GM21360 (cell line): ENCODE results near the gene PBX3.

Experiments used
- ATAC-seq: cut with Tn5 transposase; IDR thresholded peaks from one replicate; pipeline ENCODE4 v1.9.1; 2021; ENCODE audit warnings: mild to moderate bottlenecking, moderate library complexity; ENCODE audit not compliant: unreplicated experiment

The PBX3 gene

DNA sequence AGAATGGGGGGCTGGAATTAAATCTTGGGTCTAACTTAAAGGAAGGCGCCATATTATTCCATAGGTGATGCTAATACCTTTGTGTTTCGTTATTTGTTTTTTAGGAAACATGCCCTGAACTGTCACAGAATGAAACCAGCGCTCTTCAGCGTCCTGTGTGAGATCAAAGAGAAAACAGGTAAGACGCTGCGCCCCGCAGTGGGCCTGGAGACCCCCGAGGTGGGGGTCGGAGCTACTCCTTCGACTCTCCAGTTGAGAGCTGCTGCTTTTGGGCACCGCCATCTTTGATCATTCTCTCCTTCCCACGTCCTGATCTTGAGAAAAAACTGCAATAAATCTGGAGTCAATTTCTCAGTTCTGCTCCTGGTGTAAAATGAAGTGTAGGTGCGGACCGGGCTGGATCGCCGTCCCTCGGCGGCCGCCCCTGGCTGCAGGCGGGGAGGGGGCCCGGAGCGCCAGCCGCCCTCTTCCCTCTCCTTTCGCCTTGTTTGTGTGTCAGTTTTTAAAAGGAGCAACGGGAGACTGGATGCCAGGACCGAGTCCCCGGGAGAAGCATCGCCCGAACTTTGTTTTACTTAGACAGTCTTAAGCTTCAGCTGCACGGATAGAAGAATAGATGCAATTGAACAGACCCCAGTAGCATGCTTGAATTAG is 1.4 kb downstream of the PBX3 start:
- ATAC-seq, result no peak

DNA sequence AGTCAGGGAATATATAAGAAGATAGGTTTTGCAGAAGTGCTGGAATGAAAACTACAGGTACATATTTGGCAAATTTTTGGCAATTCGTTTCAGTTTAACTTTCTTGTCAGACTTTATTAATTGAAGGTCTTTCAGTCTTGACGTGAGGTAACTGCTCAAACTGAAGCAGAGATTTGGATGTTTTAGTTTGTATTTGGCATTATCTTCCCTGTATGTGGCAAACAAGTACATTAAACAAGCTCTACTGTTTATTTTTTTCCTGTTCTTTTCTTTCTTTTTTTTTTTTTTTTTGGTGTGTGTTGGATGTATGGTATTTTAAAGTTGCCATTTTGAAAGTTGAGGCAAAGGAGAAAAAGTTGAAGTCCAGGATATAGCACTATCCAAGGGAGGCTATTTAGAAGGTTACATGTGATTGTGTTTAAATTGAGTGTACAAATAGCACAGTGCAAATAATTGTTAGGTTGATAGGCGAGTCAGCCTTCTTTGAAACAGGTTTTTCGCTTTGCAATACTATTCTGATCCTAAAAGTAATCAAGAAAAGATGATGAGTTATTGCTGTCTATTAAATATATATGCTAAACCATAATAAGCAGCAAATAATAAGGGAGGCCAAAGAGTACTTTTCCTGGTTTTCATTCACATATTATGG is 2.2 kb downstream of the PBX3 start:
- ATAC-seq, result no peak

DNA sequence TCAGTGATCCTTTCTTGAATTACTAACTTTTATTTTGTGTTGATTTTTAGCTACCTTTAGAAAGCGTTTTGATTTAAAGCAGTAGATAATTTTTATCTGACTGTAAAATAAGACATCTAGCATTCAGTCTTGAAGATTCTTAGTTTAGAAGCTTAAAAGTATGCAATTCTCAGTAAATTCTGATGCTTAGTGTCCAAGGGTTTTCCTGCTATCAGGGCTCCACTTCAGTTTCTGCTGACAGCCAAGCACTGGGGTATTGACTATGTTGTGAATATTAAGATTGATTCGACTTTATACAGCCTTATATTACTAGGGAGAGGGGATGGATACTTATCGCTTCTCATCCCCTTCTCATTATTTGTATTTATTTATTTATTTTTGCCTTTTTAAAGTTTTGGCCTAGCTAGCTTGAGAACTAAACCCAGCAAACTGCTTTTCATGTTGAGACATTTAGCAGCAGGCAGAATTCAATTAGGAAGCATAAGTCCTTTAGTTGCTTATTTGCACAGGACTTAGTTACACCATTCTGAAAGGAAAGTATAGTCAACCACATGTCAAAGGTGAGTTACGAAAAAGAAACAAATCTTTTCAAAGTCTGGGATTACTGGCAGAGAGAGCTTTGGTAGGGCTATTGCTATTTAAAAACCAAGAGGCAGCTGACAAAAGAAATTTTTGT is 2.9 kb downstream of the PBX3 start:
- ATAC-seq, result no peak

DNA sequence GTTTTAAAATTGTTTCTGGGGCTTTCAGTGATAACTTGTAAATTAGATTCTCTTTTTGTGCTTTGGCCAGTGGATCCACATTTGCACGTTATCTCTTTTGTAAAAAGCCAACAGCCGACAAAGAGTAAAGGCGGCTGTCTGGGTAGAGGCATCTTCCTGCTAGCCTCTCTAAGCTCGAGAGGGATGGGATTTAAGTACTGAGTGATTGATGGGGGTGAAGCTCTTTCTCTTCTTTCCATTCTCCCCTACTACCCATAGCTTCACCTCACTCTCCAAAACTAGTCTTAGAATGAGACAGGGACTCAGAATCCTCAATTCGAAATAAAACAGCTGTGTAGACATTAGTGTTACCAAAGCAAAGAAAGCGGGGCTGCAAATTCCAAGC is 3.4 kb downstream of the PBX3 start:
- ATAC-seq, result no peak

DNA sequence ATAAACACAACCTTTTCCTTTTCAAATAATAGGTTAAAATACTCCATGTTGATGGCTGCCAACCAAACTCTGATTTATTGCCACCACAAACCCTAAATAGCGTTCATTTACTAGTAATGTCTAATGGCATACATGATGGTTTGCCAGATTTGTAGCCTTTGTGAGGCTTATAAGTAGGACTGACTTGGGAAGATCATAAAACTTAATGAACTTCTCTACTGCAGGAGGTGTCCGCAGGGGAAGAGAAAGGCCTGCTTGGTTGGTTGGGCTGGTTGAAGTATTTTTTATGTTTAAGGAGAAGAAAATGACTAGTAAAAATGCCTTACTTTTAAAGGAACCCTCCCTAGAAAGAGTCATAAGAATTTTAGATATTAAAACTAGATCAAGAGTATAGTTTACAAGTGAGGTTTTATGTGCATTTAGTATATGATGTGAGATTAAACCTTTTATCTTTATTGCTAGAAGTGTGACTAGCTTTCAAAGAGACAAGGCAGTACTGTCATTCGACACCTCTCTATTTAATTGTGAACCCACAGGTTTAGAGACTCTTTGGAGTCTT is 5.0 kb downstream of the PBX3 start:
- no peak for ATAC-seq

DNA sequence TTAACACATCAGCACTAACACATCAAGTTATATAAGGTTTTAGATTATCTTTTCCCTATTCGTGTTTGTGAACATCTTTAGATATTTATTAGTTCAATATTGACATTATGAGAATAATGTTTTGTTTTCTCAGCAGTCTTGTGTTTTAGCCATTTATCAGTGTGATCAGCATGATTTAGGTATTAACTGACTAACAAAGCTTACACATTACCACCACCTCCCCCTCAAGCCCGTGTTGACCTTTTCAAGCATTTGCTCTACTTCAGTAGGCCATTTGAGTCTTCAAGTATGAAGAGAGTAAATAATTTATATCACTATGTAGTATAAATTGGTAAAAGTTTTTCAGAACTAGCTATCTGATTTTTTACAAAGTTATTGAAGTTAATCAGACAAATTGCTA is 6.9 kb downstream of the PBX3 start:
- ATAC-seq, result no peak

DNA sequence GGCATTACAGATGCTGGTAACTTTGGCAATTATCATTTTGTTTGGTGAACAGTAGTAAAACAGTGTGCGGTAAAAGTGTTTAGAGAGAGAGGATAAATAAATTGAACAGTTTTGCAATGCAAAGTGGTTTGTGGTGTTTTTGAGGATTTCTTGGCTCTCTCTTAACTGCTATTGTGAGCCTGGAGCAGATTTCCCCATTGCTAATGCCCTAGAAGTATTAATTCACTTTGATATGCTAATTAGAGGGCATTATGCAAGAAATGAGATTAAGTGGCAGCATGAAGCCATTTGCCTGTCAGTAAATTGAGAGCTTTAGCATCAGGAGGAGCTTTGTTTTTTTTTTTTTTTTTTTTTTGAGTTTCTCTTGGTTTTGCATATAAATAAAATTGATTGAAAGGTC is 8.2 kb downstream of the PBX3 start:
- no peak for ATAC-seq

DNA sequence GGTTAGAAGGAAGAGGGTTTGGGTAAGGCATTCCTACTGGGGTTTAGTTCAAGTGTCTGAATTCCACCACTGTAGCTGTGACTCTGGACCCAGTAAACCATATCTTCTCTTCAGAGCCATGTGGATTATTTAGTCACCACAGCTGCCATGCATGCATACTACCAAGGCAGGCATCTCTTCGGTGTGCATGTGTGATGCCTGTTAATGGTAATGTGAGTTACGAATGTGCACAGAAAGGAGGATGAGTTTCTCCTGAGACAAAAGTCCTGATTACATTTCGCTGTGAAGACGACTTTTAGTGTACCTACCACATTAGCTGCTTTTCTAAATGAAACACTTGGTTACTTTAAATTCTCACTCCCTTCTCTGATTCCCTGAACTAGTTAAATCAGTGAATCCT is 9.3 kb downstream of the PBX3 start:
- no peak for ATAC-seq

DNA sequence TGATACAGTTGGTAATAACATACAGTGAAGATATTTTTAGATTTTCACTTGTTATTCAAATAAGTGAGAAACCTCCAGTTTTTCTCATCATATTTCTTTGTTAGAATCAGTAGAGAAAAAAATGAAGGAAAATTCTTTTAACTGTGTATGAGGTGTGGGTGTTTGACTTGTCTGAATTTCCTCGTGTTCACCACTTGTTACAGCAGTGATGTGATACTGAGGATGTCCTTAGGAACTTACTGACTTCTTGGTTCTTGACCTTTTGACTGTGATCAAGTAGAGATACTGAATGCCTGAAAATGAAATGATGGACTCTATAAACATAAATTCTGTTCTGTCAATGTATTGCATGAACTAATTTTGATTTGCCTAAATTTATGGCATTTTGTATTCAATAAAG is 10.7 kb downstream of the PBX3 start:
- ATAC-seq, result no peak

DNA sequence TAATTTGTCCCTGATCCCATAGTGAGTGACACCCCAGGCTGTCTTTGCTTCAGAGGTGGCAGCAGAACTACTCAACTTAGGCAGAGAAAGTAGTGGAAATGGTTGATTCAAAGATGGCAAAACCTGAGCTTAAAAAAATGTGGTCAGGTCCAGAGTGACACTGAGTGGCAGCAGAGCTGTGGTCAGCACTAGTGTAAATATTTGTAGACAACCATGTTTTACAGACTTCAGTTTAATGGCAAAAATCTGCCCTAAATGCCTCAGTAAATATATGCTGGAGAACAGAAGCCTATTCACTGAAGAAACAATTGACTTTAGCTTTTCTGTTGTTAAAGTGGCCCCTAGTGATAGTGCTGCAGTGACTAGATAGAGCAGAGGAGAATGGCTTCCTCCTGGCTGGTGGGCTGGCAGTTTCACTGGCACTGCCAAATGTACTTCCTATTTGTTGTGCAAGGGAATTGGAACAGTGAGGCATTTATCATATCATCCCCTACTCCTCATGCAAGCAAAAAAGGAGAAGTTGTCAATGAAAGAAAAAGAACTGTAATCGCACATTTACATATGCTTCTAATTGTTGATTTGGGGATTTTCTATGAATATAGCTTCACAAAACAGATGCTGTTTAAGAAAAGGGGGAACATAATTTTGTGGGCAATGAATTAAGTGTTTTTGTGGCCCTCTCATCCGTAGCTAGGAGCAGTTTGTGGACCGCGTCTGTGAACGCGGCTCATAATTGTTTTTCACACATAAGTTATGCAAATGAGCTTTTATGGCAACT is 12.0 kb downstream of the PBX3 start:
- ATAC-seq, result no peak

DNA sequence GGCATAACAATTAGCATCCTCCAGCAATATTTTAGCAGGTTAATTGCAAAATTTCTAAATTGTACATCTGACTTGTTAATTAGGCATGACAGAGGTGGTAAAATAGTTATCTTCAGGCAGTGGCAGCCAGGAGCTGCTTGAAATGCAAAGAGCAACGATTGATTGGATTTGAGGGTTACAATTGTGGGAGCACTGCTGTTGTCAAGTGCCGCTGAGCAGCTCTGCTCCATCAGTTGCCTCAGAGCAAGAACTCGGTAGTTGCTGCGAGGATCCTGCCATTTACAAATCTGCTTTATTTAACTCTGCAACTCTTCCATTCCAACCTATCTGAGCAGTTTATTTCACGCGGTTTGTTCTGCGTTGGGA is 12.6 kb downstream of the PBX3 start:
- ATAC-seq, result no peak

DNA sequence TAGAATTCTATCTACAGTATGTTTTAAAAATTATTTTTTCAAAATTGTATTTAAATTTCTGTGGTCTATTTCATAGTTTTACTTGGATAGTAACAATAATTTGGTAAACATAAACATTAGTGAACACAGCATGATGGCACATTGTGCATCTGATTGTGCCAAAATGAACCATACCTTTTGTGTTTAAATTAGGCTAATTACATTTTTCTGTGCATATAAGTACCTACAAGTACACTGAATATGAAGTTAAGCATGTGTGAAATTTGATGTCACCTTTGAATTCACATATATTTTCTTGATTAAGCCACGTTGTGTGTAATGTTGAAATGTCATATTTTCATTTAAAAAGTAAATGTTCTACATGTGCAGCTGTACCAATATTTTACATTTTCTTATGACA is 13.4 kb downstream of the PBX3 start:
- no peak for ATAC-seq

DNA sequence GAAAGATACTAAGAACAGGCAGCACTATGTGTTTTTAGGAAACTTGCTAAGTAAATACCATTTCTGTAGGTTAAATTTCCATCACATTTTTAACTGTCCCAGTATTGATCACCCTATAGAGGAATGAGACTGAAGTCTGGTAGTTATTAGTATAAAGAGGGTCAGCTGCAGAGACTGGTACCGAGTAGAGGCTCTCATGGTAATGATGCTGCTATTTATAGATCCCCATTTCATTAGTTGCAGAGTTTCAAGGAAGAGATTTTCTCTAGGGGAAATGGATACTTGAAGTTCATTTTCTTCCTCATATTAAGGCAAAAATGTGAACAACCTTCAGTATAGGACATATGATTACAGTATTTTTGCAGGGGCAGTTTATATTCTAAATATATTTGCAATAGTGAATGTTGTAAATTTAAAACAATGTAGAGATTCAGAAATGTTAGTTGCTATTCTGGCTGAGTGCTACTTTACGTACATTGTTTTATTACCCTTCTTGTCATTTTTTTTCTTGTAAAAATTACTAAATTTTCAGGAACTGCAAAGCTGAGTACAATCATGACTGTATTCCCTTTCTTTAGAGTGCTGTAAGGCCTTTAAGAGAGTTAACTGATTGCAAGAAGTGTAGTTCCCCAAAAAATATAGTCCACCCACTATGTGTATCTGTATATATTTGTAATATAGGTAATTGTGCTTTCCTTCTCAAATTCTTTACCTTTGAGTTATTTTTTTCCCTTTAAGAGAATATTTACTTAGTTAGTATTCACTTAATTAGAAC is 14.7 kb downstream of the PBX3 start:
- no peak for ATAC-seq

DNA sequence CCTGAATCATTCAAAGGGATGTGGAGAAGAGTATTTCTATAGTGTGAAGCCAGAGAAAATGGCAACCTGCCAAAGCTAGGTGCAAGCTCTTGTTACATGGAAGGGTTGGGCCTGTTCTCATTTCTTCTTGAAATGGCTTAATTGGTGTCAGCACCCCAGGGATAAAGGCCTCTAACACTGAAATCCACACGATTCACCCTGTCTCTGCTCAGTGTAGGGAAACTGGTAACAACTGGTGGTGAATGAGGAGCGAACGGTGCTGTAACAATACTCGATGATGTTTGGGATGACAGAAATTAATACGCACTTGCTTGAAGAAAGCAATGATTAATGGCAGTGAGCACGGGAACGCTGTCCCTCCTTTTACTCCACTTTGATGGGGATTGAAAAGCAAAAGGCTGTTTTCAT is 16.2 kb downstream of the PBX3 start:
- ATAC-seq, result no peak

DNA sequence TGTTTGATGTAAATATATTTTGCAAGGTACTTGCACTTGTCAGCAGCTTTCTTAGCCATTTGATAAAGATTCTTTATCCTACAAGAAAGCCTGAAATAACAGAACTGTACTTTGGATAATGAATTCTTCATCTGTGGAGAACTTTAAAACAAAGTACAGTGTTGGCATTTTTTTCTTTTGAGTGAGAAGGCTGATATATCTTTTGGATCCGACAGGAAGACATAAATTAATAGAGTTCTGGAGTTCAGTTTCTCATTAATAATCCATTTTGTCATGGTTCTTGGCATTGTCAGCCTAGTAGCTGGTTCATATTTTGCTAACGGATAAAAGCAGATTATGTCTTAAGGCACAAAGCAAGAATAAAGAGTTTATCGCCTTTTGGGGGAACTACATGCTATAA is 17.0 kb downstream of the PBX3 start:
- no peak for ATAC-seq

DNA sequence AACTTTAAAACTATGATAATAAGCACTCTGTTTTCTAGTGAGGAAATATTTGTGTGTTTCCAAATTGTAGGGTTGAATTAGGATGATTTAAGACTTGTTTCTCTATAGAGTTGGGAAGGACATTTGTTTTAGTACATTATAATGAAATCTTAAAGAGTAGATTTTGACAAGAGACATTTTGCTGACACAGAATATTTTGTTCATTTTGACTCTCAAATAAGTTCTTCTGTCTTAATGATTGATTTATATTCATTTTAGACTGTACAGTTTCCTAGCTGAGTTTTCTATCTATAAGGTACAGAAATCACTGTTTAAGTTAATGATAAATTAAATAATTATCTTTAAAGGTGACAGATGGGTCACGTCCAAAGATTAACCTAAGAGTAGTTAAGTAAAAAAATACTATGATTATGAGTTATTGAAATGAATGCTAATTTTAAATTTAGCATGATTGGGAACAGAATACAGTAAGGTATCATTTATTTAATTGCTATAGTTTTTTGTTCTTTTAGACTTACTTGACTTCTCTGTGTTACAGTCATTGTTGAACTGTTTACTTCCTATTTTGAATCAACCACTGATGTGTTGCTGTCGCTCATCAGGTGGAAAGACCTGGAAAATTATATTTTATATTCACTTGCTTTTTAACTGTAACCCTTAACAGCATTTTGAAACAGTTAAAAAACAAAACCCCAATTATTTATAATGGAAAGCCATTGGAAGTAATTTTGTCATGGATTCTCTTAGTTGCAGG is 19.5 kb downstream of the PBX3 start:
- no peak for ATAC-seq

DNA sequence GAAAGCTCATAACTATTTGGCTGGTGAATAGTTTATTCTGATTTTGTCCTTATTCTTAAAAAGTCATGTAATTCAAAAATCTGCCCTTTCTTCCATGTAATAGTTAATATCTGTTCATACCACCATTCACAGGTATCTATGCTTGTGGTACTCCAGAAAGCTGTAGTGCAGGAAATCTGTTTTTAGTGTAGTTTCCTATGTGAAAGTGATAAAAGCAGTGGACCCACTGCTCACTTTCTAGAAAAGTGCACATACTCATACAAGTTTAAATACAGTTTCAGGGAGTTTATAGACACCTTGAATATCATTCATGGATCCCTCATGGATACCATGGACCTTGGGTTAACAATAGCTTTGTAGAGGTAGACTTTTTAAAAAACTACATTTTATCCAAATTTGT is 20.2 kb downstream of the PBX3 start:
- no peak for ATAC-seq

DNA sequence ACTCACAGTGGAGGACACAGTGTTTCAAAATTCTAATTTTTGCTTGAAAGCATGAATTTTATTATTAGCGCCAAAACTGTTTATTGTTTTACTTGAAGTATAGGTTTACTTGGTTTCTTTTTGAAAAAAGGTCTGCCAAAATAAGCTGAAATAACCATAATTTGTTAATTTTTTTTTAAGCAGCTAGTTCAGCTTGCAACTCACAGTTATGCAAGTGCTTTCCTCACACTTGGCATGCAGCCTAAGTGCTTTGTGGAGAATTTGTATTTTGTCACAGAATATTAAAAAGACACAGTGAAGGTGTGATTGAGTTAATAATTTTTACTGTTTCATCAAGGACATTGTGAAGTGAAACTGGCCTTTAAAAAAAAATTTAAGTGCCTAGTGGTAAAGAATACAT is 21.6 kb downstream of the PBX3 start:
- ATAC-seq, result no peak

DNA sequence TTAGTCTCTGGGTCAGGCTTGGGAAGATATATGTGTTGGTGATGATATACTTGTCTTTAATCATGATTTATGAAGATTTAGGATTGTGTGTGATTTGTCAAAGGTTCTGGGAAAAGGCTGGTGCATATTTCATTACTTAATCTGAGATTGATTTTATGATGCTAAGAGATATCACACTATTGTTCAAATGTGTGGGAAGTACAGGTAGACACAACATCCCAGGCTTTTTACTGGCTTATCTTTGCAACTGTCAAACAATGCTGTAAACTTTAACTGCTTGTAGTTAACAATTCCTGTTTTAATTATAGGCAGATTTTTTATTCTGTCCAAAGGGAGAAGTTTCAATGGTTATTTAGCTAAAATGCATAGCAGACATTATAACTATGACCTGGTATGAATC is 23.9 kb downstream of the PBX3 start:
- no peak for ATAC-seq

DNA sequence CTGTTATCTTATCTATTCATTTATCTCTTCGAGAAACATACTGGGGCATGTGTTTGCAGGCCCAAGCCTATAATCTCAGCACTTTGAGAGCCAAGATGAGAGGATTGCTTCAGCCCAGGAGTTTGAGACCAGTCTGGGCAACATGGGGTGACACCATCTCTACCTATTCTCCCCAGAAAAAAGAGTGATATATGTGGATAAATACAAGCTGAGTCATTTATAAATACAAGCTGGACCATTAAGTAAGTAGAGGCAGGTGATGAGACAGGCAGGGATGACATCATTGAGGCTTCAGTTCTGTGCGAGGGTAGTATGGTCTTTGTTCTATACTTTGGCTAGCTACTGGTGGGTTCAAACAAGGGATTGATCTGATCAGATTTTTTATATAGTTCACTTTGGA is 25.6 kb downstream of the PBX3 start:
- ATAC-seq, result no peak
